Liver (tissue), 3 donors: ENCODE measurements around the gene NDC1.

Source experiments
- ATF3 ChIP-seq: IDR thresholded peaks from 2 replicates; pipeline ENCODE4 v1.6.1; 2016; ENCODE audit warnings: antibody characterized with exemption
- CTCF ChIP-seq: fragments of 150-350 bp; IDR thresholded peaks from 2 replicates; pipeline ENCODE4 v1.5.1; 2017; ENCODE audit warnings: improper control_type of control experiment, low read depth, low read length; ENCODE audit not compliant: missing input control
- FOXA1 ChIP-seq: IDR thresholded peaks from 2 replicates; pipeline ENCODE4 v1.6.1; 2016; ENCODE audit warnings: antibody characterized with exemption
- GABPA ChIP-seq, 2 donors: IDR thresholded peaks in 1 of 2; conservative IDR thresholded peaks in 1 of 2; 2 replicates each; pipeline ENCODE4 v1.6.1; 2016; ENCODE audit warnings: antibody characterized with exemption in 2 of 2, mild to moderate bottlenecking in 1 of 2, moderate library complexity in 1 of 2
- JUND ChIP-seq, 2 donors: IDR thresholded peaks; 2 replicates each; pipeline ENCODE4 v1.6.1; 2016; ENCODE audit warnings: antibody characterized with exemption in 2 of 2
- MAX ChIP-seq: IDR thresholded peaks from 2 replicates; pipeline ENCODE4 v1.6.1; 2016; ENCODE audit warnings: antibody characterized with exemption
- NR2F2 ChIP-seq: IDR thresholded peaks from 2 replicates; pipeline ENCODE4 v1.6.1; 2016; ENCODE audit warnings: antibody characterized with exemption
- RAD21 ChIP-seq, 2 donors: IDR thresholded peaks; 2 replicates each; pipeline ENCODE4 v1.6.1; 2016; ENCODE audit warnings: antibody characterized with exemption in 2 of 2, mild to moderate bottlenecking in 2 of 2
- REST ChIP-seq: IDR thresholded peaks from 2 replicates; pipeline ENCODE4 v1.6.1; 2016; ENCODE audit warnings: antibody characterized with exemption, mild to moderate bottlenecking
- RXRA ChIP-seq, 2 donors: IDR thresholded peaks; 2 replicates each; pipeline ENCODE4 v1.6.1; 2017 to 2018; ENCODE audit warnings: antibody characterized with exemption in 2 of 2, mild to moderate bottlenecking in 1 of 2
- SP1 ChIP-seq: IDR thresholded peaks from 2 replicates; pipeline ENCODE4 v1.6.1; 2018; ENCODE audit warnings: antibody characterized with exemption, mild to moderate bottlenecking
- TAF1 ChIP-seq: conservative IDR thresholded peaks from 2 replicates; pipeline ENCODE4 v1.6.1; 2016; ENCODE audit warnings: antibody characterized with exemption, mild to moderate bottlenecking
- YY1 ChIP-seq: IDR thresholded peaks from 2 replicates; pipeline ENCODE4 v1.6.1; 2016; ENCODE audit warnings: antibody characterized with exemption, mild to moderate bottlenecking
- ZBTB33 ChIP-seq: IDR thresholded peaks from 2 replicates; pipeline ENCODE4 v1.6.1; 2016; ENCODE audit warnings: antibody characterized with exemption
- donor health status: healthy.
- donor health status: healthy.

GRCh38 chr1:53871221-53871620 is 33.1 kb upstream of the NDC1 start:
- no peak for TF ChIP-seq GABPA (IDR thresholded peaks at IDR 0.05 in 1 of 2, conservative IDR thresholded peaks at IDR 0.05 in 1 of 2)
- TF ChIP-seq CTCF, result no peak
- no peak for TF ChIP-seq MAX
- TF ChIP-seq ATF3, result no peak
- TF ChIP-seq YY1, result no peak
- no peak for TF ChIP-seq NR2F2
- TF ChIP-seq REST, result no peak
- no peak for TF ChIP-seq SP1
- no peak for TF ChIP-seq FOXA1
- TF ChIP-seq JUND (IDR thresholded peaks at IDR 0.05), result no peak
- TF ChIP-seq ZBTB33, result no peak
- no peak for TF ChIP-seq RXRA (IDR thresholded peaks at IDR 0.05)
- no peak for TF ChIP-seq TAF1
- TF ChIP-seq RAD21 (IDR thresholded peaks at IDR 0.05), result no peak
